ENCODE measurements around the gene SKIDA1. TPM values are rescaled to one million over a fixed set of nuclear protein-coding genes. Genes with fewer than 3 reads are reported as not detected.

The SKIDA1 gene
- total RNA-seq, 2 donors from 2014 or later, result 0.78 to 1.3 TPM

- DNase-seq (no peak), ATAC-seq (no peak)
- H3K9me3 ChIP-seq, result no peaks in the 10 kb centered on the region
- WGBS, 2 donors, result 78 to 87% methylated on average over 21 of the region's 21 CpGs
- TF ChIP-seq CTCF (IDR thresholded peaks at IDR 0.05) (no peak), POLR2A (IDR thresholded peaks at IDR 0.05) (no peak)
- no peak overlapping the region for H3K4me3 ChIP-seq
- intact Hi-C loops (cut with DNase I), result no loop called here
- no peaks in the 10 kb centered on the region for H3K27me3 ChIP-seq
- H3K4me1 ChIP-seq, result no peaks in the 10 kb centered on the region
- no peaks in the 10 kb centered on the region for H3K36me3 ChIP-seq (replicated peaks in 1 of 2; ENCODE audit: insufficient read depth in 1 of 2, low read depth in 2 of 2)
- no peak overlapping the region for H3K27ac ChIP-seq
Observed at GRCh38 chr10:21507150-21507549, 18.3 kb downstream of the SKIDA1 start.

GRCh38 chr10:21506351-21506750 lies 19.1 kb downstream of the SKIDA1 start:
- 68 to 77% methylated on average over 3 of the region's 3 CpGs for WGBS, 2 donors
- no peaks in the 10 kb centered on the region for H3K9me3 ChIP-seq
- H3K36me3 ChIP-seq (replicated peaks in 1 of 2; ENCODE audit: insufficient read depth in 1 of 2, low read depth in 2 of 2), result no peaks in the 10 kb centered on the region
- no peaks in the 10 kb centered on the region for H3K4me1 ChIP-seq
- intact Hi-C loops (cut with DNase I), result no loop called here
- H3K27ac ChIP-seq, result no peak overlapping the region
- ATAC-seq (no peak), DNase-seq (no peak)
- no peak overlapping the region for H3K4me3 ChIP-seq
- no peaks in the 10 kb centered on the region for H3K27me3 ChIP-seq
- TF ChIP-seq CTCF (IDR thresholded peaks at IDR 0.05) (no peak), POLR2A (IDR thresholded peaks at IDR 0.05) (no peak)

- Histone ChIP-seq H3K36me3 (replicated peaks in 1 of 2; ENCODE audit: insufficient read depth in 1 of 2, low read depth in 2 of 2) (no peaks in the 10 kb centered on the region), H3K4me3 (no peak overlapping the region), H3K27ac (no peak overlapping the region), H3K9me3 (no peaks in the 10 kb centered on the region), H3K4me1 (no peaks in the 10 kb centered on the region), H3K27me3 (no peaks in the 10 kb centered on the region)
- ATAC-seq (no peak), DNase-seq (no peak)
- 71 to 74% methylated on average over 4 of the region's 4 CpGs for WGBS, 2 donors
- no peak for TF ChIP-seq POLR2A (IDR thresholded peaks at IDR 0.05)
- no peak for TF ChIP-seq CTCF (IDR thresholded peaks at IDR 0.05)
- intact Hi-C loops (cut with DNase I), result no loop called here
Observed at GRCh38 chr10:21505711-21506278, 19.7 kb downstream of the SKIDA1 start.

- Histone ChIP-seq H3K36me3 (replicated peaks in 1 of 2; ENCODE audit: insufficient read depth in 1 of 2, low read depth in 2 of 2) (no peaks in the 10 kb centered on the region), H3K4me1 (no peaks in the 10 kb centered on the region), H3K9me3 (no peaks in the 10 kb centered on the region), H3K27me3 (no peaks in the 10 kb centered on the region), H3K27ac (no peak overlapping the region), H3K4me3 (no peak overlapping the region)
- intact Hi-C loops (cut with DNase I), result no loop called here
- WGBS, 2 donors, result 73 to 84% methylated on average over 1 of the region's 1 CpG
- DNase-seq (no peak), ATAC-seq (no peak)
- TF ChIP-seq POLR2A (IDR thresholded peaks at IDR 0.05) (no peak), CTCF (IDR thresholded peaks at IDR 0.05) (no peak)
Observed at GRCh38 chr10:21503542-21503941, 21.9 kb downstream of the SKIDA1 start.

GRCh38 chr10:21502348-21502740 lies 23.1 kb downstream of the SKIDA1 start:
- H3K4me3 ChIP-seq, result no peak overlapping the region
- 84 to 88% methylated on average over 3 of the region's 3 CpGs for WGBS, 2 donors
- DNase-seq, result no peak
- H3K36me3 ChIP-seq (replicated peaks in 1 of 2; ENCODE audit: insufficient read depth in 1 of 2, low read depth in 2 of 2), result no peaks in the 10 kb centered on the region
- no peaks in the 10 kb centered on the region for H3K9me3 ChIP-seq
- TF ChIP-seq POLR2A (IDR thresholded peaks at IDR 0.05) (no peak), CTCF (IDR thresholded peaks at IDR 0.05) (no peak)
- intact Hi-C loops (cut with DNase I), result no loop called here
- ATAC-seq, result no peak
- no peaks in the 10 kb centered on the region for H3K27me3 ChIP-seq
- peaks cover 4% of the 10 kb centered on the region for H3K4me1 ChIP-seq
- H3K27ac ChIP-seq, result no peak overlapping the region

All from body of pancreas (tissue), 4 donors.